Measurements from ENCODE around the gene RYK. TPM values are rescaled to one million over a fixed set of nuclear protein-coding genes. Genes with fewer than 3 reads are reported as not detected.

Gene RYK
- total RNA-seq, 1 donor from 2014 or later: 85.2 TPM

- Mint-ChIP-seq H3K9me3 (ENCODE audit: low read depth) (no peaks in the 10 kb centered on the region), H3K4me1 (ENCODE audit: low read depth) (peaks cover 4% of the 10 kb centered on the region), H3K36me3 (ENCODE audit: insufficient read depth) (peaks cover 23% of the 10 kb centered on the region), H3K27ac (no peak overlapping the region), H3K4me3 (ENCODE audit: low read depth) (no peak overlapping the region), H3K27me3 (no peaks in the 10 kb centered on the region)
- DNase-seq (ENCODE audit: low spot score, unreplicated experiment): no peak
- TF ChIP-seq, protein P1, sequence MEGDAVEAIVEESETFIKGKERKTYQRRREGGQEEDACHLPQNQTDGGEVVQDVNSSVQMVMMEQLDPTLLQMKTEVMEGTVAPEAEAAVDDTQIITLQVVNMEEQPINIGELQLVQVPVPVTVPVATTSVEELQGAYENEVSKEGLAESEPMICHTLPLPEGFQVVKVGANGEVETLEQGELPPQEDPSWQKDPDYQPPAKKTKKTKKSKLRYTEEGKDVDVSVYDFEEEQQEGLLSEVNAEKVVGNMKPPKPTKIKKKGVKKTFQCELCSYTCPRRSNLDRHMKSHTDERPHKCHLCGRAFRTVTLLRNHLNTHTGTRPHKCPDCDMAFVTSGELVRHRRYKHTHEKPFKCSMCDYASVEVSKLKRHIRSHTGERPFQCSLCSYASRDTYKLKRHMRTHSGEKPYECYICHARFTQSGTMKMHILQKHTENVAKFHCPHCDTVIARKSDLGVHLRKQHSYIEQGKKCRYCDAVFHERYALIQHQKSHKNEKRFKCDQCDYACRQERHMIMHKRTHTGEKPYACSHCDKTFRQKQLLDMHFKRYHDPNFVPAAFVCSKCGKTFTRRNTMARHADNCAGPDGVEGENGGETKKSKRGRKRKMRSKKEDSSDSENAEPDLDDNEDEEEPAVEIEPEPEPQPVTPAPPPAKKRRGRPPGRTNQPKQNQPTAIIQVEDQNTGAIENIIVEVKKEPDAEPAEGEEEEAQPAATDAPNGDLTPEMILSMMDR (IDR thresholded peaks at IDR 0.05; ENCODE audit: unreplicated experiment): no peak
These were observed 100.2 kb downstream of the RYK start for GRCh38 chr3:134150476-134150875.

GRCh38 chr3:134149286-134149685 lies 101.4 kb downstream of the RYK start:
- H3K4me1 Mint-ChIP-seq (ENCODE audit: low read depth): peaks cover 8% of the 10 kb centered on the region
- TF ChIP-seq, protein P1 (IDR thresholded peaks at IDR 0.05; ENCODE audit: unreplicated experiment): no peak
- H3K36me3 Mint-ChIP-seq (ENCODE audit: insufficient read depth): peaks cover 17% of the 10 kb centered on the region
- no peaks in the 10 kb centered on the region for H3K9me3 Mint-ChIP-seq (ENCODE audit: low read depth)
- no peak overlapping the region for H3K4me3 Mint-ChIP-seq (ENCODE audit: low read depth)
- no peaks in the 10 kb centered on the region for H3K27me3 Mint-ChIP-seq
- no peak overlapping the region for H3K27ac Mint-ChIP-seq
- DNase-seq (ENCODE audit: low spot score, unreplicated experiment): no peak

GRCh38 chr3:134148534-134148933 lies 102.1 kb downstream of the RYK start:
- Mint-ChIP-seq H3K27ac (no peak overlapping the region), H3K27me3 (no peaks in the 10 kb centered on the region), H3K9me3 (ENCODE audit: low read depth) (no peaks in the 10 kb centered on the region), H3K4me1 (ENCODE audit: low read depth) (peaks cover 8% of the 10 kb centered on the region), H3K4me3 (ENCODE audit: low read depth) (no peak overlapping the region), H3K36me3 (ENCODE audit: insufficient read depth) (peaks cover 17% of the 10 kb centered on the region)
- no peak for DNase-seq (ENCODE audit: low spot score, unreplicated experiment)
- TF ChIP-seq, protein P1 (IDR thresholded peaks at IDR 0.05; ENCODE audit: unreplicated experiment): no peak

GRCh38 chr3:134147411-134147810 lies 103.2 kb downstream of the RYK start:
- Mint-ChIP-seq H3K27me3 (no peaks in the 10 kb centered on the region), H3K4me3 (ENCODE audit: low read depth) (no peak overlapping the region), H3K36me3 (ENCODE audit: insufficient read depth) (peaks cover 16% of the 10 kb centered on the region), H3K27ac (no peak overlapping the region), H3K9me3 (ENCODE audit: low read depth) (peaks cover 2% of the 10 kb centered on the region), H3K4me1 (ENCODE audit: low read depth) (peaks cover 8% of the 10 kb centered on the region)
- TF ChIP-seq, protein P1 (IDR thresholded peaks at IDR 0.05; ENCODE audit: unreplicated experiment): no peak
- DNase-seq (ENCODE audit: low spot score, unreplicated experiment): no peak

- no peaks in the 10 kb centered on the region for H3K27me3 Mint-ChIP-seq
- H3K27ac Mint-ChIP-seq: no peak overlapping the region
- DNase-seq (ENCODE audit: low spot score, unreplicated experiment): no peak
- H3K4me3 Mint-ChIP-seq (ENCODE audit: low read depth): no peak overlapping the region
- peaks cover 19% of the 10 kb centered on the region for H3K36me3 Mint-ChIP-seq (ENCODE audit: insufficient read depth)
- TF ChIP-seq, protein P1 (IDR thresholded peaks at IDR 0.05; ENCODE audit: unreplicated experiment): no peak
- H3K4me1 Mint-ChIP-seq (ENCODE audit: low read depth): peaks cover 8% of the 10 kb centered on the region
- peaks cover 9% of the 10 kb centered on the region for H3K9me3 Mint-ChIP-seq (ENCODE audit: low read depth)
These were observed 104.0 kb downstream of the RYK start for GRCh38 chr3:134146666-134147065.

All from progenitor cell of endocrine pancreas (in vitro differentiated cells).